Caco-2 (cell line): Measurements from ENCODE around the gene GFRA1. TPM values are rescaled to one million over a fixed set of nuclear protein-coding genes. Genes with fewer than 3 reads are reported as not detected.

Experiments
- BruUV-seq: library from RNA; stranded (reverse); fragments of 400-500 nt; replicated peaks from 2 replicates; lab custom pipeline; 2021; lab: Mats Ljungman, UMichigan
- CTCF ChIA-PET: fragments of 300-600 bp; sonication (Branson Sonifier 250); formaldehyde crosslinking; loops from one replicate; lab custom pipeline; 2022; ENCODE audit warnings: antibody characterized with exemption; lab: Charles Lee
- POLR2A ChIA-PET: fragments of 300-600 bp; sonication (Branson Sonifier 250); formaldehyde crosslinking; loops from one replicate; lab custom pipeline; 2022; ENCODE audit warnings: antibody characterized with exemption; lab: Charles Lee
- DNase-seq, 2 experiments: peaks; one replicate each; pipeline versions ENCODE4 v3.0.0 to v3.0.0-alpha.2; 2020 to 2022
- H3K27me3 ChIP-seq: replicated peaks from 2 replicates; pipeline ENCODE4 v1.6.0; 2011; ENCODE audit warnings: low read length; ENCODE audit not compliant: control insufficient read depth, insufficient read depth
- H3K36me3 ChIP-seq: 2 replicates; pipeline ENCODE4 v1.5.1; 2011; ENCODE audit warnings: low read length; ENCODE audit not compliant: control insufficient read depth, insufficient read depth
- H3K4me1 ChIP-seq: fragments of 250-450 bp; sonication (Bioruptor Pico); 2 replicates; pipeline ENCODE4 v1.5.1; 2020; ENCODE audit warnings: mild to moderate bottlenecking
- H3K4me3 ChIP-seq: 2 replicates; pipeline ENCODE4 v1.5.1; 2011; ENCODE audit warnings: low read depth, mild to moderate bottlenecking, control low read depth, low read length
- H3K9me3 ChIP-seq: fragments of 250-450 bp; sonication (Bioruptor Pico); 2 replicates; pipeline ENCODE4 v1.5.1; 2020; ENCODE audit warnings: mild to moderate bottlenecking, moderate library complexity
- H3K27ac Mint-ChIP-seq: one replicate; pipeline ENCODE4 v1.8.0; 2022; ENCODE audit warnings: mixed read lengths; ENCODE audit not compliant: unreplicated experiment
- H3K27me3 Mint-ChIP-seq: one replicate; pipeline ENCODE4 v1.8.0; 2022; ENCODE audit warnings: mixed read lengths; ENCODE audit not compliant: insufficient read depth, unreplicated experiment
- H3K36me3 Mint-ChIP-seq: one replicate; pipeline ENCODE4 v1.8.0; 2022; ENCODE audit warnings: mild to moderate bottlenecking, mixed read lengths; ENCODE audit not compliant: insufficient read depth, unreplicated experiment
- H3K4me1 Mint-ChIP-seq: one replicate; pipeline ENCODE4 v1.8.0; 2022; ENCODE audit warnings: low read depth, mixed read lengths; ENCODE audit not compliant: unreplicated experiment
- H3K4me3 Mint-ChIP-seq: one replicate; pipeline ENCODE4 v1.8.0; 2022; ENCODE audit warnings: mild to moderate bottlenecking, moderate library complexity, mixed read lengths; ENCODE audit not compliant: unreplicated experiment
- H3K9me3 Mint-ChIP-seq: one replicate; pipeline ENCODE4 v1.8.0; 2022; ENCODE audit warnings: mixed read lengths; ENCODE audit not compliant: unreplicated experiment
- CTCF ChIP-seq, 2 experiments: fragments of 200-600 bp in 1 of 2; IDR thresholded peaks; 1 replicate in 1 of 2; 2 replicates in 1 of 2; pipeline versions ENCODE4 v1.5.1 to v1.8.0; 2011 to 2022; ENCODE audit warnings: antibody characterized with exemption in 1 of 2, control low read depth in 1 of 2, inconsistent platforms in 1 of 2, low read depth in 1 of 2, low read length in 1 of 2, mild to moderate bottlenecking in 1 of 2, moderate library complexity in 1 of 2; ENCODE audit not compliant: insufficient read depth in 1 of 2, severe bottlenecking in 1 of 2, unreplicated experiment in 1 of 2
- intact Hi-C: fragments of 100-400 bp; cut with micrococcal nuclease; formaldehyde crosslinking; loops from one replicate; pipeline ENCODE4 v1.10.0; 2022; ENCODE audit not compliant: unreplicated experiment
- total RNA-seq: library from RNA; stranded (reverse); gene quantifications from 2 replicates; pipeline ENCODE4 v1.2.3, GENCODE V29; 2022

Gene GFRA1
- total RNA-seq, 1 experiment from 2014 or later = not detected

GRCh38 chr10:116274064-116274904 is 1.3 kb upstream of the GFRA1 start:
- Histone ChIP-seq H3K27me3 (no peaks in the 10 kb centered on the region), H3K4me3 (no peak overlapping the region), H3K4me1 (no peaks in the 10 kb centered on the region), H3K36me3 (no peaks in the 10 kb centered on the region), H3K9me3 (no peaks in the 10 kb centered on the region; the same call in 1 of the 2 replicates)
- intact Hi-C loops = no loop called here
- H3K36me3 Mint-ChIP-seq = no peaks in the 10 kb centered on the region
- DNase-seq = no peak
- TF ChIP-seq CTCF (IDR thresholded peaks at IDR 0.05; ENCODE audit: insufficient read depth in 1 of 2, low read depth in 1 of 2, low read length in 1 of 2, severe bottlenecking in 1 of 2, unreplicated experiment in 1 of 2) = no peak
- no TSS peak for BruUV-seq
- H3K4me1 Mint-ChIP-seq = no peaks in the 10 kb centered on the region
- ChIA-PET POLR2A (no interaction called here), CTCF (no interaction called here)
- peaks cover 9% of the 10 kb centered on the region for H3K9me3 Mint-ChIP-seq
- peaks cover 3% of the 10 kb centered on the region for H3K27me3 Mint-ChIP-seq
- H3K4me3 Mint-ChIP-seq = no peak overlapping the region
- no peak overlapping the region for H3K27ac Mint-ChIP-seq

GRCh38 chr10:116271593-116272439 is 1.2 kb downstream of the GFRA1 start:
- Histone ChIP-seq H3K4me3 (no peak overlapping the region), H3K27me3 (no peaks in the 10 kb centered on the region), H3K9me3 (no peaks in the 10 kb centered on the region; the same call in 1 of the 2 replicates), H3K4me1 (no peaks in the 10 kb centered on the region), H3K36me3 (no peaks in the 10 kb centered on the region)
- no peak overlapping the region for H3K4me3 Mint-ChIP-seq
- ChIA-PET POLR2A (no interaction called here), CTCF (no interaction called here)
- no peak for DNase-seq
- BruUV-seq = no TSS peak
- H3K27me3 Mint-ChIP-seq = peaks cover 3% of the 10 kb centered on the region
- TF ChIP-seq CTCF (IDR thresholded peaks at IDR 0.05; ENCODE audit: insufficient read depth in 1 of 2, low read depth in 1 of 2, low read length in 1 of 2, severe bottlenecking in 1 of 2, unreplicated experiment in 1 of 2) = no peak
- no peaks in the 10 kb centered on the region for H3K4me1 Mint-ChIP-seq
- no peak overlapping the region for H3K27ac Mint-ChIP-seq
- H3K36me3 Mint-ChIP-seq = no peaks in the 10 kb centered on the region
- peaks cover 9% of the 10 kb centered on the region for H3K9me3 Mint-ChIP-seq
- intact Hi-C loops = no loop called here

GRCh38 chr10:116270771-116271592 is 2.0 kb downstream of the GFRA1 start:
- intact Hi-C loops = no loop called here
- Histone ChIP-seq H3K9me3 (no peaks in the 10 kb centered on the region; the same call in 1 of the 2 replicates), H3K27me3 (no peaks in the 10 kb centered on the region), H3K4me1 (no peaks in the 10 kb centered on the region), H3K4me3 (no peak overlapping the region), H3K36me3 (no peaks in the 10 kb centered on the region)
- peaks cover 9% of the 10 kb centered on the region for H3K9me3 Mint-ChIP-seq
- no peak overlapping the region for H3K4me3 Mint-ChIP-seq
- H3K36me3 Mint-ChIP-seq = no peaks in the 10 kb centered on the region
- no peak for TF ChIP-seq CTCF (IDR thresholded peaks at IDR 0.05; ENCODE audit: insufficient read depth in 1 of 2, low read depth in 1 of 2, low read length in 1 of 2, severe bottlenecking in 1 of 2, unreplicated experiment in 1 of 2)
- ChIA-PET POLR2A (no interaction called here), CTCF (no interaction called here)
- peaks cover 1% of the 10 kb centered on the region for H3K27me3 Mint-ChIP-seq
- H3K4me1 Mint-ChIP-seq = no peaks in the 10 kb centered on the region
- DNase-seq = no peak
- no TSS peak for BruUV-seq
- H3K27ac Mint-ChIP-seq = no peak overlapping the region
